ENCODE measurements around the gene GLRA2.

DNA sequence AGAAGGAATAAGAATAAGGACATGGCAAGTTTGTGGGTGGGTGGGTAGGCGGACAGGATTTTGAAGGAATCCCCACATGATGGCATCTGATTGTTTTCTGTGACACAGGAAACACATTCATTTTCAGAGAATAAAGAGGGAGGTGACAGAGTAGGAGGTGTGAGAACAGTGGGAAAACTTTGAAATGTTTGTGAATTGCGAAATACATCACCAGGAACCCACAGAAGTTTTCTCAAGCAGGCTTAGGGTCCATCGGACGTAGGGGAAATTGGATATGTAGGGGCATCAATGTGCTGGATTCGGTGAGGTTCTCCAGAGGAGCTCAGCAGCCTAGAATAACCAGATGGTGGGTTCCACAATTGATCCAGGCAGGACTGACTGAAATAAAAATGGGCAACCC is 171.6 kb downstream of the GLRA2 start:
- no peak for TF ChIP-seq EZH2 (IDR thresholded peaks at IDR 0.05; ENCODE audit: borderline replicate concordance, insufficient read depth, low read depth, low read length, poor library complexity, severe bottlenecking)
- TF ChIP-seq, protein P1, sequence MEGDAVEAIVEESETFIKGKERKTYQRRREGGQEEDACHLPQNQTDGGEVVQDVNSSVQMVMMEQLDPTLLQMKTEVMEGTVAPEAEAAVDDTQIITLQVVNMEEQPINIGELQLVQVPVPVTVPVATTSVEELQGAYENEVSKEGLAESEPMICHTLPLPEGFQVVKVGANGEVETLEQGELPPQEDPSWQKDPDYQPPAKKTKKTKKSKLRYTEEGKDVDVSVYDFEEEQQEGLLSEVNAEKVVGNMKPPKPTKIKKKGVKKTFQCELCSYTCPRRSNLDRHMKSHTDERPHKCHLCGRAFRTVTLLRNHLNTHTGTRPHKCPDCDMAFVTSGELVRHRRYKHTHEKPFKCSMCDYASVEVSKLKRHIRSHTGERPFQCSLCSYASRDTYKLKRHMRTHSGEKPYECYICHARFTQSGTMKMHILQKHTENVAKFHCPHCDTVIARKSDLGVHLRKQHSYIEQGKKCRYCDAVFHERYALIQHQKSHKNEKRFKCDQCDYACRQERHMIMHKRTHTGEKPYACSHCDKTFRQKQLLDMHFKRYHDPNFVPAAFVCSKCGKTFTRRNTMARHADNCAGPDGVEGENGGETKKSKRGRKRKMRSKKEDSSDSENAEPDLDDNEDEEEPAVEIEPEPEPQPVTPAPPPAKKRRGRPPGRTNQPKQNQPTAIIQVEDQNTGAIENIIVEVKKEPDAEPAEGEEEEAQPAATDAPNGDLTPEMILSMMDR (IDR thresholded peaks at IDR 0.05): no peak
